Endothelial cell (in vitro differentiated cells): ENCODE measurements around the gene FMN1. TPM values are rescaled to one million over a fixed set of nuclear protein-coding genes. Genes with fewer than 3 reads are reported as not detected.

Source experiments
- DNase-seq: peaks from one replicate; pipeline ENCODE4 v3.0.0; 2021; ENCODE audit warnings: low spot score
- H3K27ac Mint-ChIP-seq: one replicate; pipeline ENCODE4 v1.8.0; 2021; ENCODE audit warnings: mixed read lengths, inconsistent platforms; ENCODE audit not compliant: unreplicated experiment
- H3K27me3 Mint-ChIP-seq: one replicate; pipeline ENCODE4 v1.8.0; 2021; ENCODE audit warnings: mild to moderate bottlenecking, moderate library complexity, mixed read lengths, inconsistent platforms; ENCODE audit not compliant: unreplicated experiment
- H3K36me3 Mint-ChIP-seq: one replicate; pipeline ENCODE4 v1.8.0; 2021; ENCODE audit warnings: mild to moderate bottlenecking, low read depth, mixed read lengths, inconsistent platforms; ENCODE audit not compliant: unreplicated experiment
- H3K4me1 Mint-ChIP-seq: one replicate; pipeline ENCODE4 v1.8.0; 2021; ENCODE audit warnings: mild to moderate bottlenecking, mixed read lengths, inconsistent platforms; ENCODE audit not compliant: unreplicated experiment
- H3K4me3 Mint-ChIP-seq: one replicate; pipeline ENCODE4 v1.8.0; 2021; ENCODE audit warnings: mild to moderate bottlenecking, mixed read lengths, inconsistent platforms; ENCODE audit not compliant: unreplicated experiment
- H3K9me3 Mint-ChIP-seq: one replicate; pipeline ENCODE4 v1.8.0; 2021; ENCODE audit warnings: mixed read lengths, inconsistent platforms; ENCODE audit not compliant: unreplicated experiment
- CTCF ChIP-seq: fragments of 200-600 bp; sonication (generic); IDR thresholded peaks from one replicate; pipeline ENCODE4 v1.5.0; 2021; ENCODE audit warnings: antibody characterized with exemption; ENCODE audit not compliant: unreplicated experiment
- total RNA-seq: library from RNA; stranded (reverse); fragmentation: NEBNext Ultra II Directional; extraction: Animal tissue kit (Norgen Biotek cat#: 25700); gene quantifications from one replicate; pipeline ENCODE4 v1.2.1, GENCODE V29; 2021; ENCODE audit not compliant: unreplicated experiment

The FMN1 gene
- total RNA-seq, 1 donor from 2014 or later: 1.3 TPM

GRCh38 chr15:32898414-32898813 lies 296.1 kb downstream of the FMN1 start:
- H3K27ac Mint-ChIP-seq: no peak overlapping the region
- H3K4me3 Mint-ChIP-seq: no peak overlapping the region

GRCh38 chr15:32893421-32893820 lies 301.1 kb downstream of the FMN1 start:
- no peak for TF ChIP-seq CTCF
- Mint-ChIP-seq H3K27me3 (peaks cover 2% of the 10 kb centered on the region), H3K4me3 (no peak overlapping the region), H3K4me1 (no peaks in the 10 kb centered on the region), H3K27ac (no peak overlapping the region), H3K9me3 (no peaks in the 10 kb centered on the region), H3K36me3 (no peaks in the 10 kb centered on the region)
- DNase-seq: no peak

More at GRCh38 chr15:32898414-32898813, 296.1 kb downstream of the FMN1 start:
- Mint-ChIP-seq H3K36me3 (no peaks in the 10 kb centered on the region), H3K4me1 (no peaks in the 10 kb centered on the region), H3K27me3 (no peaks in the 10 kb centered on the region), H3K9me3 (no peaks in the 10 kb centered on the region)
- no peak for TF ChIP-seq CTCF
- no peak for DNase-seq

- no peaks in the 10 kb centered on the region for H3K9me3 Mint-ChIP-seq
- peaks cover 2% of the 10 kb centered on the region for H3K27me3 Mint-ChIP-seq
- no peaks in the 10 kb centered on the region for H3K36me3 Mint-ChIP-seq
- no peaks in the 10 kb centered on the region for H3K4me1 Mint-ChIP-seq
- TF ChIP-seq CTCF: no peak
- no peak overlapping the region for H3K27ac Mint-ChIP-seq
- no peak overlapping the region for H3K4me3 Mint-ChIP-seq
- no peak for DNase-seq
These were observed 305.3 kb downstream of the FMN1 start for GRCh38 chr15:32889214-32889613.

- no peak for TF ChIP-seq CTCF
These were observed 306.2 kb downstream of the FMN1 start for GRCh38 chr15:32888221-32888761.

GRCh38 chr15:32887090-32887489 lies 307.4 kb downstream of the FMN1 start:
- no peak overlapping the region for H3K4me3 Mint-ChIP-seq

More at GRCh38 chr15:32888221-32888761, 306.2 kb downstream of the FMN1 start:
- Mint-ChIP-seq H3K4me1 (no peaks in the 10 kb centered on the region), H3K4me3 (no peak overlapping the region), H3K27ac (no peak overlapping the region), H3K27me3 (peaks cover 3% of the 10 kb centered on the region), H3K36me3 (no peaks in the 10 kb centered on the region), H3K9me3 (no peaks in the 10 kb centered on the region)
- DNase-seq: no peak

More at GRCh38 chr15:32887090-32887489, 307.4 kb downstream of the FMN1 start:
- no peaks in the 10 kb centered on the region for H3K4me1 Mint-ChIP-seq
- H3K9me3 Mint-ChIP-seq: no peaks in the 10 kb centered on the region
- TF ChIP-seq CTCF: no peak
- H3K36me3 Mint-ChIP-seq: no peaks in the 10 kb centered on the region
- H3K27me3 Mint-ChIP-seq: peaks cover 3% of the 10 kb centered on the region
- DNase-seq: no peak
- H3K27ac Mint-ChIP-seq: no peak overlapping the region
